HEK293 (cell line): Measurements from ENCODE around the gene FRMD4A.
A peak's percentile ranks its signal among the peaks of the same experiment; 100 is the strongest.

Source experiments
- GLI4 ChIP-seq: fragments of 450-650 bp; formaldehyde crosslinking; IDR thresholded peaks from 2 replicates; pipeline ENCODE4 v1.5.1; 2016; ENCODE audit warnings: missing biosample characterization, missing genetic modification characterization
- HOXC10 ChIP-seq: sonication (generic); formaldehyde crosslinking; IDR thresholded peaks from 2 replicates; pipeline ENCODE4 v1.8.1; 2023; ENCODE audit warnings: mild to moderate bottlenecking, missing genetic modification reagents
- OVOL3 ChIP-seq: fragments of 450-650 bp; formaldehyde crosslinking; IDR thresholded peaks from 2 replicates; pipeline ENCODE4 v1.5.1; 2016; ENCODE audit warnings: missing biosample characterization, missing genetic modification characterization
- RBAK ChIP-seq: fragments of 450-650 bp; formaldehyde crosslinking; IDR thresholded peaks from 2 replicates; pipeline ENCODE4 v1.5.1; 2016; ENCODE audit warnings: missing biosample characterization, missing genetic modification characterization
- SCRT2 ChIP-seq: fragments of 450-650 bp; formaldehyde crosslinking; IDR thresholded peaks from 2 replicates; pipeline ENCODE4 v1.5.1; 2016; ENCODE audit warnings: missing biosample characterization, missing genetic modification characterization
- SETDB1 ChIP-seq: IDR thresholded peaks from one replicate; pipeline ENCODE4 v1.6.1; 2017; ENCODE audit warnings: mild to moderate bottlenecking, low read length, moderate library complexity, mixed read lengths; ENCODE audit not compliant: insufficient read length
- ZFP3 ChIP-seq: fragments of 450-650 bp; formaldehyde crosslinking; IDR thresholded peaks from 2 replicates; pipeline ENCODE4 v1.5.1; 2016; ENCODE audit warnings: low read depth, missing biosample characterization, missing genetic modification characterization
- ZNF112 ChIP-seq: fragments of 450-650 bp; formaldehyde crosslinking; IDR thresholded peaks from 2 replicates; pipeline ENCODE4 v1.5.0; 2017; ENCODE audit warnings: missing biosample characterization, missing genetic modification characterization
- ZNF19 ChIP-seq: fragments of 450-650 bp; formaldehyde crosslinking; IDR thresholded peaks from 2 replicates; pipeline ENCODE4; 2016; ENCODE audit warnings: missing biosample characterization, missing genetic modification characterization, low read depth
- ZNF549 ChIP-seq: fragments of 450-650 bp; IDR thresholded peaks from 2 replicates; pipeline ENCODE4 v1.5.1; 2018; ENCODE audit warnings: missing biosample characterization, missing genetic modification characterization, mild to moderate bottlenecking, inconsistent platforms, moderate library complexity
- ZNF623 ChIP-seq: fragments of 450-650 bp; formaldehyde crosslinking; IDR thresholded peaks from 2 replicates; pipeline ENCODE4 v1.5.1; 2016; ENCODE audit warnings: missing biosample characterization, missing genetic modification characterization
- ZNF670 ChIP-seq: fragments of 450-650 bp; formaldehyde crosslinking; IDR thresholded peaks from 2 replicates; pipeline ENCODE4 v1.5.1; 2016; ENCODE audit warnings: missing biosample characterization, missing genetic modification characterization, low read depth
- ZNF707 ChIP-seq: fragments of 450-650 bp; formaldehyde crosslinking; IDR thresholded peaks from 2 replicates; pipeline ENCODE4 v1.5.1; 2016; ENCODE audit warnings: missing biosample characterization, missing genetic modification characterization
- TF ChIP-seq, protein P1 (sequence below): fragments of 450-650 bp; formaldehyde crosslinking; IDR thresholded peaks from 2 replicates; pipeline ENCODE4 v1.5.0; 2017; ENCODE audit warnings: missing biosample characterization, missing genetic modification characterization, borderline replicate concordance
- TF ChIP-seq, protein P2 (sequence below): fragments of 450-650 bp; formaldehyde crosslinking; IDR thresholded peaks from 2 replicates; pipeline ENCODE4 v1.5.1; 2016; ENCODE audit warnings: missing biosample characterization, missing genetic modification characterization
- TF ChIP-seq, protein P3 (sequence below): fragments of 450-650 bp; formaldehyde crosslinking; IDR thresholded peaks from 2 replicates; pipeline ENCODE4 v1.5.1; 2016; ENCODE audit warnings: missing biosample characterization, missing genetic modification characterization
- TF ChIP-seq, protein P4 (sequence below): fragments of 450-650 bp; formaldehyde crosslinking; IDR thresholded peaks from 2 replicates; pipeline ENCODE4 v1.5.1; 2016; ENCODE audit warnings: missing biosample characterization, missing genetic modification characterization, borderline replicate concordance
- TF ChIP-seq, protein P5 (sequence below): fragments of 450-650 bp; formaldehyde crosslinking; IDR thresholded peaks from 2 replicates; pipeline ENCODE4 v1.5.1; 2016; ENCODE audit warnings: missing biosample characterization, missing genetic modification characterization

The FRMD4A gene

DNA sequence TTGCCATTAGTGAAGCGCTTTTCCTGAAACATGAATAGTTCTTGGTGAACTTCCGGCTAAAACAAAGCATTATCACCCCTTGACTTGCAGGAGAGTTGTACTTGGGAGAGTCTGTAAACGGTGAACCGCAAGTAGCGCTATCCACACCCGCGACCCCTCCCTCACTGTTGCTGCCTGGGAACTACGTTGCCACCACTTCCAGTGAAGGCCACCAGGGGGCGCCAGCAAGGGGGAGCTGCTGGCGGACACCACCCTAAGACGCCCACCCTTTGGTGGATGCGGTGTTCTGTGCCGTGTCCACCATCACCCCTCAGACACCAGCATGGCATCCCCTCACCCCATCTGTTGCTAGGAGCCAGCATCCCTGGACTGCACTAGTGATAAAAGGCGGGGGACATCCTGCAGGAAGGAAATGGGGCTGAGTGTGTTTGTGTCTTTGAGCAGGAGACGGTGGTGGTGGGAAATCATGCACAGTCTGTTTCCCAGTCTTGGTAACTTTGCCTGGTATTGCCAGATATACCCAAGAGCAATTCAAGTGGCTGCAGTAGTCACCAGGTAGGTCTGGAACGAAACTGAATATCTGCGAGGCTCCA is 298.2 kb downstream of the FRMD4A start (continued):
- TF ChIP-seq SCRT2 (tag by site-specific recombination): peak; percentile 71
- no peak for TF ChIP-seq ZNF623 (tag by site-specific recombination)
- TF ChIP-seq, protein P1, sequence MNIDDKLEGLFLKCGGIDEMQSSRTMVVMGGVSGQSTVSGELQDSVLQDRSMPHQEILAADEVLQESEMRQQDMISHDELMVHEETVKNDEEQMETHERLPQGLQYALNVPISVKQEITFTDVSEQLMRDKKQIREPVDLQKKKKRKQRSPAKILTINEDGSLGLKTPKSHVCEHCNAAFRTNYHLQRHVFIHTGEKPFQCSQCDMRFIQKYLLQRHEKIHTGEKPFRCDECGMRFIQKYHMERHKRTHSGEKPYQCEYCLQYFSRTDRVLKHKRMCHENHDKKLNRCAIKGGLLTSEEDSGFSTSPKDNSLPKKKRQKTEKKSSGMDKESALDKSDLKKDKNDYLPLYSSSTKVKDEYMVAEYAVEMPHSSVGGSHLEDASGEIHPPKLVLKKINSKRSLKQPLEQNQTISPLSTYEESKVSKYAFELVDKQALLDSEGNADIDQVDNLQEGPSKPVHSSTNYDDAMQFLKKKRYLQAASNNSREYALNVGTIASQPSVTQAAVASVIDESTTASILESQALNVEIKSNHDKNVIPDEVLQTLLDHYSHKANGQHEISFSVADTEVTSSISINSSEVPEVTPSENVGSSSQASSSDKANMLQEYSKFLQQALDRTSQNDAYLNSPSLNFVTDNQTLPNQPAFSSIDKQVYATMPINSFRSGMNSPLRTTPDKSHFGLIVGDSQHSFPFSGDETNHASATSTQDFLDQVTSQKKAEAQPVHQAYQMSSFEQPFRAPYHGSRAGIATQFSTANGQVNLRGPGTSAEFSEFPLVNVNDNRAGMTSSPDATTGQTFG (tag by site-specific recombination): no peak
- TF ChIP-seq, protein P2, sequence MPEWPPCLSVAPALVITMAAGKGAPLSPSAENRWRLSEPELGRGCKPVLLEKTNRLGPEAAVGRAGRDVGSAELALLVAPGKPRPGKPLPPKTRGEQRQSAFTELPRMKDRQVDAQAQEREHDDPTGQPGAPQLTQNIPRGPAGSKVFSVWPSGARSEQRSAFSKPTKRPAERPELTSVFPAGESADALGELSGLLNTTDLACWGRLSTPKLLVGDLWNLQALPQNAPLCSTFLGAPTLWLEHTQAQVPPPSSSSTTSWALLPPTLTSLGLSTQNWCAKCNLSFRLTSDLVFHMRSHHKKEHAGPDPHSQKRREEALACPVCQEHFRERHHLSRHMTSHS: no peak
- no peak for TF ChIP-seq GLI4 (tag by site-specific recombination)
- no peak for TF ChIP-seq ZNF19 (tag by site-specific recombination)
- no peak for TF ChIP-seq ZNF707 (tag by site-specific recombination)
- no peak for TF ChIP-seq RBAK (tag by site-specific recombination)
- no peak for TF ChIP-seq ZNF670 (tag by site-specific recombination)
- no peak for TF ChIP-seq HOXC10
- no peak for TF ChIP-seq ZFP3 (tag by site-specific recombination)
- TF ChIP-seq ZNF112 (tag by site-specific recombination): no peak
- TF ChIP-seq ZNF549 (tag by site-specific recombination): no peak
- TF ChIP-seq, protein P3, sequence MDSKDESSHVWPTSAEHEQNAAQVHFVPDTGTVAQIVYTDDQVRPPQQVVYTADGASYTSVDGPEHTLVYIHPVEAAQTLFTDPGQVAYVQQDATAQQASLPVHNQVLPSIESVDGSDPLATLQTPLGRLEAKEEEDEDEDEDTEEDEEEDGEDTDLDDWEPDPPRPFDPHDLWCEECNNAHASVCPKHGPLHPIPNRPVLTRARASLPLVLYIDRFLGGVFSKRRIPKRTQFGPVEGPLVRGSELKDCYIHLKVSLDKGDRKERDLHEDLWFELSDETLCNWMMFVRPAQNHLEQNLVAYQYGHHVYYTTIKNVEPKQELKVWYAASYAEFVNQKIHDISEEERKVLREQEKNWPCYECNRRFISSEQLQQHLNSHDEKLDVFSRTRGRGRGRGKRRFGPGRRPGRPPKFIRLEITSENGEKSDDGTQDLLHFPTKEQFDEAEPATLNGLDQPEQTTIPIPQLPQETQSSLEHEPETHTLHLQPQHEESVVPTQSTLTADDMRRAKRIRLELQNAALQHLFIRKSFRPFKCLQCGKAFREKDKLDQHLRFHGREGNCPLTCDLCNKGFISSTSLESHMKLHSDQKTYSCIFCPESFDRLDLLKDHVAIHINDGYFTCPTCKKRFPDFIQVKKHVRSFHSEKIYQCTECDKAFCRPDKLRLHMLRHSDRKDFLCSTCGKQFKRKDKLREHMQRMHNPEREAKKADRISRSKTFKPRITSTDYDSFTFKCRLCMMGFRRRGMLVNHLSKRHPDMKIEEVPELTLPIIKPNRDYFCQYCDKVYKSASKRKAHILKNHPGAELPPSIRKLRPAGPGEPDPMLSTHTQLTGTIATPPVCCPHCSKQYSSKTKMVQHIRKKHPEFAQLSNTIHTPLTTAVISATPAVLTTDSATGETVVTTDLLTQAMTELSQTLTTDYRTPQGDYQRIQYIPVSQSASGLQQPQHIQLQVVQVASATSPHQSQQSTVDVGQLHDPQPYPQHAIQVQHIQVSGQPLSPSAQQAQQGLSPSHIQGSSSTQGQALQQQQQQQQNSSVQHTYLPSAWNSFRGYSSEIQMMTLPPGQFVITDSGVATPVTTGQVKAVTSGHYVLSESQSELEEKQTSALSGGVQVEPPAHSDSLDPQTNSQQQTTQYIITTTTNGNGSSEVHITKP (tag by site-specific recombination): peak; percentile 48
- TF ChIP-seq, protein P4, sequence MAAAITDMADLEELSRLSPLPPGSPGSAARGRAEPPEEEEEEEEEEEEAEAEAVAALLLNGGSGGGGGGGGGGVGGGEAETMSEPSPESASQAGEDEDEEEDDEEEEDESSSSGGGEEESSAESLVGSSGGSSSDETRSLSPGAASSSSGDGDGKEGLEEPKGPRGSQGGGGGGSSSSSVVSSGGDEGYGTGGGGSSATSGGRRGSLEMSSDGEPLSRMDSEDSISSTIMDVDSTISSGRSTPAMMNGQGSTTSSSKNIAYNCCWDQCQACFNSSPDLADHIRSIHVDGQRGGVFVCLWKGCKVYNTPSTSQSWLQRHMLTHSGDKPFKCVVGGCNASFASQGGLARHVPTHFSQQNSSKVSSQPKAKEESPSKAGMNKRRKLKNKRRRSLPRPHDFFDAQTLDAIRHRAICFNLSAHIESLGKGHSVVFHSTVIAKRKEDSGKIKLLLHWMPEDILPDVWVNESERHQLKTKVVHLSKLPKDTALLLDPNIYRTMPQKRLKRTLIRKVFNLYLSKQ: no peak
- TF ChIP-seq, protein P5, sequence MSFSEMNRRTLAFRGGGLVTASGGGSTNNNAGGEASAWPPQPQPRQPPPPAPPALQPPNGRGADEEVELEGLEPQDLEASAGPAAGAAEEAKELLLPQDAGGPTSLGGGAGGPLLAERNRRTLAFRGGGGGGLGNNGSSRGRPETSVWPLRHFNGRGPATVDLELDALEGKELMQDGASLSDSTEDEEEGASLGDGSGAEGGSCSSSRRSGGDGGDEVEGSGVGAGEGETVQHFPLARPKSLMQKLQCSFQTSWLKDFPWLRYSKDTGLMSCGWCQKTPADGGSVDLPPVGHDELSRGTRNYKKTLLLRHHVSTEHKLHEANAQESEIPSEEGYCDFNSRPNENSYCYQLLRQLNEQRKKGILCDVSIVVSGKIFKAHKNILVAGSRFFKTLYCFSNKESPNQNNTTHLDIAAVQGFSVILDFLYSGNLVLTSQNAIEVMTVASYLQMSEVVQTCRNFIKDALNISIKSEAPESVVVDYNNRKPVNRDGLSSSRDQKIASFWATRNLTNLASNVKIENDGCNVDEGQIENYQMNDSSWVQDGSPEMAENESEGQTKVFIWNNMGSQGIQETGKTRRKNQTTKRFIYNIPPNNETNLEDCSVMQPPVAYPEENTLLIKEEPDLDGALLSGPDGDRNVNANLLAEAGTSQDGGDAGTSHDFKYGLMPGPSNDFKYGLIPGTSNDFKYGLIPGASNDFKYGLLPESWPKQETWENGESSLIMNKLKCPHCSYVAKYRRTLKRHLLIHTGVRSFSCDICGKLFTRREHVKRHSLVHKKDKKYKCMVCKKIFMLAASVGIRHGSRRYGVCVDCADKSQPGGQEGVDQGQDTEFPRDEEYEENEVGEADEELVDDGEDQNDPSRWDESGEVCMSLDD (tag by site-specific recombination): no peak
- no peak for TF ChIP-seq SETDB1
- TF ChIP-seq OVOL3 (tag by site-specific recombination): no peak
